Endothelial cell (in vitro differentiated cells): Measurements from ENCODE around the gene ASB5. TPM values are rescaled to one million over a fixed set of nuclear protein-coding genes. Genes with fewer than 3 reads are reported as not detected.
"Not testable (repeated sequence)": the region's sequence is repeated elsewhere in the genome, so short reads cannot be mapped to it uniquely, and the experiment has no call there.

Experiments used
- DNase-seq: peaks from one replicate; pipeline ENCODE4 v3.0.0; 2021; ENCODE audit warnings: low spot score
- H3K27ac Mint-ChIP-seq: one replicate; pipeline ENCODE4 v1.8.0; 2021; ENCODE audit warnings: mixed read lengths, inconsistent platforms; ENCODE audit not compliant: unreplicated experiment
- H3K27me3 Mint-ChIP-seq: one replicate; pipeline ENCODE4 v1.8.0; 2021; ENCODE audit warnings: mild to moderate bottlenecking, moderate library complexity, mixed read lengths, inconsistent platforms; ENCODE audit not compliant: unreplicated experiment
- H3K36me3 Mint-ChIP-seq: one replicate; pipeline ENCODE4 v1.8.0; 2021; ENCODE audit warnings: mild to moderate bottlenecking, low read depth, mixed read lengths, inconsistent platforms; ENCODE audit not compliant: unreplicated experiment
- H3K4me1 Mint-ChIP-seq: one replicate; pipeline ENCODE4 v1.8.0; 2021; ENCODE audit warnings: mild to moderate bottlenecking, mixed read lengths, inconsistent platforms; ENCODE audit not compliant: unreplicated experiment
- H3K4me3 Mint-ChIP-seq: one replicate; pipeline ENCODE4 v1.8.0; 2021; ENCODE audit warnings: mild to moderate bottlenecking, mixed read lengths, inconsistent platforms; ENCODE audit not compliant: unreplicated experiment
- H3K9me3 Mint-ChIP-seq: one replicate; pipeline ENCODE4 v1.8.0; 2021; ENCODE audit warnings: mixed read lengths, inconsistent platforms; ENCODE audit not compliant: unreplicated experiment
- CTCF ChIP-seq: fragments of 200-600 bp; sonication (generic); IDR thresholded peaks from one replicate; pipeline ENCODE4 v1.5.0; 2021; ENCODE audit warnings: antibody characterized with exemption; ENCODE audit not compliant: unreplicated experiment
- total RNA-seq: library from RNA; stranded (reverse); fragmentation: NEBNext Ultra II Directional; extraction: Animal tissue kit (Norgen Biotek cat#: 25700); gene quantifications from one replicate; pipeline ENCODE4 v1.2.1, GENCODE V29; 2021; ENCODE audit not compliant: unreplicated experiment

The ASB5 gene
- total RNA-seq, 1 donor from 2014 or later = not detected

GRCh38 chr4:176286728-176287127, 17.7 kb upstream of the ASB5 start:
- H3K4me3 Mint-ChIP-seq = no peak overlapping the region
- no peaks in the 10 kb centered on the region for H3K9me3 Mint-ChIP-seq
- peaks cover 10% of the 10 kb centered on the region for H3K4me1 Mint-ChIP-seq
- no peak overlapping the region for H3K27ac Mint-ChIP-seq
- H3K36me3 Mint-ChIP-seq = no peaks in the 10 kb centered on the region
- no peaks in the 10 kb centered on the region for H3K27me3 Mint-ChIP-seq
- TF ChIP-seq CTCF = no peak
- DNase-seq = no peak

GRCh38 chr4:176279560-176279959, 10.5 kb upstream of the ASB5 start:
- not testable (repeated sequence) for H3K9me3 Mint-ChIP-seq, H3K27ac Mint-ChIP-seq, DNase-seq, H3K4me1 Mint-ChIP-seq, H3K36me3 Mint-ChIP-seq, H3K4me3 Mint-ChIP-seq, H3K27me3 Mint-ChIP-seq

- Mint-ChIP-seq H3K9me3 (no peaks in the 10 kb centered on the region), H3K27me3 (peaks cover 2% of the 10 kb centered on the region), H3K27ac (no peak overlapping the region), H3K4me1 (no peaks in the 10 kb centered on the region), H3K36me3 (no peaks in the 10 kb centered on the region), H3K4me3 (no peak overlapping the region)
- TF ChIP-seq CTCF = peak; percentile 21
- DNase-seq = peak; percentile 62
These were observed 8.3 kb upstream of the ASB5 start for GRCh38 chr4:176277162-176277904.

DNA sequence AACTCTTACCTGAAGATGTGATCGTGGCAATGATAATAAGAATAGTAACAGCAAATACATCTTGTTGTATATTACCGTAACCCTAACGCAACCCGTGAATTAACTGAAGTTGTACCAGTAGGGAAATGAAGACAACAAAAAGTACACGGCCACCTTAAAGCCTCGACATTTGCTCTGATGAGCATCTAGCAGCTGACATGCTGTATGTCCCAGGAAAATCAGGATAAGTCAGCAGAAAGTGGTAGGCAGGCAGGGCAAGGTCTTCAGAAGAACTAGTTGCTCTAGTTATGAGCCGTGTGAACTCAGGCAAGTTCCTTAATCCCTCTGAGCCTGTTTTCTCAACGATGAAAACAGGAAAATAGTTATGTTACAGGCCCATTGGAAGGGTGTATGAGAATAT, 7.7 kb upstream of the ASB5 start:
- Mint-ChIP-seq H3K4me3 (no peak overlapping the region), H3K36me3 (no peaks in the 10 kb centered on the region), H3K27ac (no peak overlapping the region), H3K4me1 (no peaks in the 10 kb centered on the region), H3K27me3 (peaks cover 2% of the 10 kb centered on the region), H3K9me3 (no peaks in the 10 kb centered on the region)
- TF ChIP-seq CTCF = no peak
- DNase-seq = no peak

GRCh38 chr4:176274441-176274840, 5.4 kb upstream of the ASB5 start:
- no peak for DNase-seq
- H3K4me3 Mint-ChIP-seq = no peak overlapping the region
- H3K27ac Mint-ChIP-seq = no peak overlapping the region
- no peaks in the 10 kb centered on the region for H3K27me3 Mint-ChIP-seq
- H3K4me1 Mint-ChIP-seq = no peaks in the 10 kb centered on the region
- H3K36me3 Mint-ChIP-seq = no peaks in the 10 kb centered on the region
- H3K9me3 Mint-ChIP-seq = no peaks in the 10 kb centered on the region
- TF ChIP-seq CTCF = no peak
